Thyroid gland (tissue), 4 donors: ENCODE results near the gene DHRS12. TPM values are rescaled to one million over a fixed set of nuclear protein-coding genes. Genes with fewer than 3 reads are reported as not detected.

Experiments used
- DNase-seq, 2 donors: peaks; one replicate each; pipeline ENCODE4 v3.0.0-alpha.2; 2019
- H3K27ac ChIP-seq, 3 donors: fragments of 200-600 bp; sonication (generic); 1 replicate in 2 of 3; 2 replicates in 1 of 3; pipeline ENCODE4 v1.5.1; 2016 to 2019; ENCODE audit warnings: mild to moderate bottlenecking in 1 of 3, moderate library complexity in 1 of 3
- H3K27me3 ChIP-seq: fragments of 200-600 bp; sonication (generic); one replicate; pipeline ENCODE4 v1.5.1; 2019
- H3K36me3 ChIP-seq, 2 donors: fragments of 200-600 bp; sonication (generic); one replicate each; pipeline ENCODE4 v1.5.1; 2016 to 2019
- H3K4me1 ChIP-seq, 2 donors: fragments of 200-600 bp; sonication (generic); one replicate each; pipeline ENCODE4 v1.5.1; 2017 to 2019
- H3K4me3 ChIP-seq, 3 donors: fragments of 200-600 bp; sonication (generic); replicated peaks in 1 of 3; 1 replicate in 2 of 3; 2 replicates in 1 of 3; pipeline ENCODE4 v1.5.1; 2016; ENCODE audit warnings: mild to moderate bottlenecking in 1 of 3
- H3K9me3 ChIP-seq: fragments of 200-600 bp; sonication (generic); one replicate; pipeline ENCODE4 v1.5.1; 2017
- CTCF ChIP-seq, 6 experiments: fragments of 200-600 bp in 3 of 6; fragments of 450-650 bp in 3 of 6; sonication (generic) in 3 of 6; IDR thresholded peaks; one replicate each; pipeline ENCODE4 v1.5.1; 2016 to 2019; ENCODE audit warnings: antibody characterized with exemption in 6 of 6, mild to moderate bottlenecking in 2 of 6, inconsistent platforms in 1 of 6, moderate library complexity in 1 of 6
- POLR2A ChIP-seq, 2 donors: fragments of 450-650 bp; IDR thresholded peaks; one replicate each; pipeline ENCODE4 v1.6.1; 2017; ENCODE audit warnings: antibody characterized with exemption in 2 of 2, mild to moderate bottlenecking in 2 of 2, moderate library complexity in 1 of 2
- WGBS, 2 donors: methylation state at CpG; one replicate each; pipeline ENCODE4 v1.1.5; 2017; 5-methylcytosine and 5-hydroxymethylcytosine counted together
- intact Hi-C: fragments of 100-400 bp; cut with DNase I; formaldehyde crosslinking; loops from one replicate; pipeline ENCODE4 v1.15.1; 2023
- total RNA-seq, 4 donors: library from RNA; depleted of rRNA; stranded (reverse); fragments of >200 nt; gene quantifications; one replicate each; pipeline ENCODE4 v1.2.3, GENCODE V29; 2016

DHRS12 gene
- total RNA-seq, 4 donors from 2014 or later: 23.1 to 34.2 (median 27.4) TPM

- no peak for DNase-seq
- no peaks in the 10 kb centered on the region for H3K36me3 ChIP-seq
- H3K9me3 ChIP-seq: no peaks in the 10 kb centered on the region
- intact Hi-C loops: loop anchor here (10.0 kb wide), 1 partner anchor 204 kb away; the partner anchor contains the start of genes ALG11 and ATP7B
- 77 to 81% methylated on average over 9 to 12 of the region's 12 CpGs for WGBS, 2 donors
- TF ChIP-seq CTCF (IDR thresholded peaks at IDR 0.05) (no peak), POLR2A (IDR thresholded peaks at IDR 0.05) (no peak)
- H3K4me3 ChIP-seq: no peak overlapping the region
- no peaks in the 10 kb centered on the region for H3K27me3 ChIP-seq
- no peak overlapping the region for H3K27ac ChIP-seq
- peaks cover 6 to 11% of the 10 kb centered on the region in 2 donors for H3K4me1 ChIP-seq
These were observed 7.1 kb upstream of the DHRS12 start for GRCh38 chr13:51811046-51811445.

GRCh38 chr13:51808811-51809210 is 4.8 kb upstream of the DHRS12 start:
- Histone ChIP-seq H3K27me3 (no peaks in the 10 kb centered on the region), H3K36me3 (no peaks in the 10 kb centered on the region), H3K27ac (no peak overlapping the region), H3K4me1 (peaks cover 9 to 11% of the 10 kb centered on the region in 2 donors), H3K4me3 (no peak overlapping the region), H3K9me3 (no peaks in the 10 kb centered on the region)
- intact Hi-C loops: loop anchor here (5.0 kb wide), 1 partner anchor 357 kb away; the partner anchor contains the start of gene INTS6
- no peak for DNase-seq
- TF ChIP-seq CTCF (IDR thresholded peaks at IDR 0.05) (no peak), POLR2A (IDR thresholded peaks at IDR 0.05) (no peak)

GRCh38 chr13:51807041-51807440 is 3.1 kb upstream of the DHRS12 start:
- WGBS, 2 donors: 80 to 82% methylated on average over 5 of the region's 5 CpGs
- intact Hi-C loops: loop anchor here (5.0 kb wide), 1 partner anchor 355 kb away; the partner anchor contains the start of gene INTS6

GRCh38 chr13:51806566-51806965 is 2.6 kb upstream of the DHRS12 start:
- Histone ChIP-seq H3K9me3 (no peaks in the 10 kb centered on the region), H3K36me3 (no peaks in the 10 kb centered on the region), H3K4me3 (no peak overlapping the region), H3K27me3 (no peaks in the 10 kb centered on the region), H3K27ac (no peak overlapping the region), H3K4me1 (peaks cover 26 to 30% of the 10 kb centered on the region in 2 donors)
- TF ChIP-seq POLR2A (IDR thresholded peaks at IDR 0.05): no peak
- no peak for TF ChIP-seq CTCF (IDR thresholded peaks at IDR 0.05)
- 56 to 66% methylated on average over 2 of the region's 2 CpGs for WGBS, 2 donors
- intact Hi-C loops: loop anchor here (5.0 kb wide), 1 partner anchor 354 kb away; the partner anchor contains the start of gene INTS6
- DNase-seq: no peak

More at GRCh38 chr13:51807041-51807440, 3.1 kb upstream of the DHRS12 start:
- Histone ChIP-seq H3K36me3 (no peaks in the 10 kb centered on the region), H3K27me3 (no peaks in the 10 kb centered on the region), H3K9me3 (no peaks in the 10 kb centered on the region), H3K4me3 (no peak overlapping the region), H3K27ac (no peak overlapping the region), H3K4me1 (peaks cover 21 to 26% of the 10 kb centered on the region in 2 donors)
- no peak for DNase-seq
- no peak for TF ChIP-seq POLR2A (IDR thresholded peaks at IDR 0.05)
- TF ChIP-seq CTCF (IDR thresholded peaks at IDR 0.05): no peak

GRCh38 chr13:51805925-51806324 is 2.0 kb upstream of the DHRS12 start:
- no peak for DNase-seq

More at GRCh38 chr13:51805925-51806324, 2.0 kb upstream of the DHRS12 start:
- H3K9me3 ChIP-seq: no peaks in the 10 kb centered on the region
- H3K27ac ChIP-seq: peak overlapping the region in 1 of 3 donors; percentile 5
- intact Hi-C loops: loop anchor here (5.0 kb wide), 1 partner anchor 354 kb away; the partner anchor contains the start of gene INTS6
- WGBS, 2 donors: 90 to 91% methylated on average over 2 of the region's 2 CpGs
- TF ChIP-seq POLR2A (IDR thresholded peaks at IDR 0.05) (no peak), CTCF (IDR thresholded peaks at IDR 0.05) (no peak)
- H3K27me3 ChIP-seq: no peaks in the 10 kb centered on the region
- H3K36me3 ChIP-seq: no peaks in the 10 kb centered on the region
- peaks cover 32 to 33% of the 10 kb centered on the region in 2 donors for H3K4me1 ChIP-seq
- H3K4me3 ChIP-seq: no peak overlapping the region
